ENCODE measurements around the gene KRT24. TPM values are rescaled to one million over a fixed set of nuclear protein-coding genes. Genes with fewer than 3 reads are reported as not detected.

Gene KRT24
- total RNA-seq, 2 donors from 2014 or later, result not detected

DNA sequence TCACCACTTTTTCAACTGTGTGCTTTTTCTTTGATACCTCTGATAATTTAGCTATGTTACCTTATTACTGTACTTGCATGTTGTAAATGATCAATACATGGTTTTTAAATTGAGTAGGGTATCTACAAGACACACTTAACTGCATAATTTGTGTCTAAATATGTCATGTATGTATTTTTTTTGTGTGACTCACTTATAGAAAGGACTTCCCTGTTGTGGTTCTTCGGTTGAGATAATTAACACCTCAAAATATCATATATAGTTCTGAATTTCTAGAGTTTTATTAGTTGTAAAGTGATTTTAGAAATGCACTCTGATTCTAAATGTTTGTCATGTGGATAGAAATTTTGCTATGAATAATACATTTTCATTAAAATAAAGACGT is 24.0 kb downstream of the KRT24 start:
- TF ChIP-seq, protein P1, sequence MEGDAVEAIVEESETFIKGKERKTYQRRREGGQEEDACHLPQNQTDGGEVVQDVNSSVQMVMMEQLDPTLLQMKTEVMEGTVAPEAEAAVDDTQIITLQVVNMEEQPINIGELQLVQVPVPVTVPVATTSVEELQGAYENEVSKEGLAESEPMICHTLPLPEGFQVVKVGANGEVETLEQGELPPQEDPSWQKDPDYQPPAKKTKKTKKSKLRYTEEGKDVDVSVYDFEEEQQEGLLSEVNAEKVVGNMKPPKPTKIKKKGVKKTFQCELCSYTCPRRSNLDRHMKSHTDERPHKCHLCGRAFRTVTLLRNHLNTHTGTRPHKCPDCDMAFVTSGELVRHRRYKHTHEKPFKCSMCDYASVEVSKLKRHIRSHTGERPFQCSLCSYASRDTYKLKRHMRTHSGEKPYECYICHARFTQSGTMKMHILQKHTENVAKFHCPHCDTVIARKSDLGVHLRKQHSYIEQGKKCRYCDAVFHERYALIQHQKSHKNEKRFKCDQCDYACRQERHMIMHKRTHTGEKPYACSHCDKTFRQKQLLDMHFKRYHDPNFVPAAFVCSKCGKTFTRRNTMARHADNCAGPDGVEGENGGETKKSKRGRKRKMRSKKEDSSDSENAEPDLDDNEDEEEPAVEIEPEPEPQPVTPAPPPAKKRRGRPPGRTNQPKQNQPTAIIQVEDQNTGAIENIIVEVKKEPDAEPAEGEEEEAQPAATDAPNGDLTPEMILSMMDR (conservative IDR thresholded peaks at IDR 0.05), result no peak
- Mint-ChIP-seq H3K4me3 (no peak overlapping the region), H3K27me3 (ENCODE audit: insufficient read depth) (peaks cover 9% of the 10 kb centered on the region), H3K4me1 (no peaks in the 10 kb centered on the region), H3K9me3 (no peaks in the 10 kb centered on the region), H3K36me3 (ENCODE audit: low read depth) (no peaks in the 10 kb centered on the region), H3K27ac (no peak overlapping the region)
- no peak overlapping the region for H3K4me3 ChIP-seq (ENCODE audit: low read length)
- DNase-seq, result no peak
- no peaks in the 10 kb centered on the region for H3K4me1 ChIP-seq (ENCODE audit: control insufficient read depth, insufficient read depth, low read length)
- no peaks in the 10 kb centered on the region for H3K9me3 ChIP-seq (ENCODE audit: control insufficient read depth, low read length)
- H3K36me3 ChIP-seq (ENCODE audit: control insufficient read depth, insufficient read depth, low read length), result no peaks in the 10 kb centered on the region
- H3K9ac ChIP-seq (ENCODE audit: extremely low read depth, low read length, poor library complexity, severe bottlenecking), result no peak overlapping the region
- no peak overlapping the region for H3K27ac ChIP-seq (ENCODE audit: low read depth, low read length)
- no peaks in the 10 kb centered on the region for H3K27me3 ChIP-seq (ENCODE audit: control insufficient read depth, insufficient read depth, low read length, poor library complexity, severe bottlenecking)
- WGBS, 2 experiments (ENCODE audit: insufficient coverage in 1 of 2, insufficient read length in 1 of 2), result no CpG with 5 or more reads among the region's 2 CpGs

DNA sequence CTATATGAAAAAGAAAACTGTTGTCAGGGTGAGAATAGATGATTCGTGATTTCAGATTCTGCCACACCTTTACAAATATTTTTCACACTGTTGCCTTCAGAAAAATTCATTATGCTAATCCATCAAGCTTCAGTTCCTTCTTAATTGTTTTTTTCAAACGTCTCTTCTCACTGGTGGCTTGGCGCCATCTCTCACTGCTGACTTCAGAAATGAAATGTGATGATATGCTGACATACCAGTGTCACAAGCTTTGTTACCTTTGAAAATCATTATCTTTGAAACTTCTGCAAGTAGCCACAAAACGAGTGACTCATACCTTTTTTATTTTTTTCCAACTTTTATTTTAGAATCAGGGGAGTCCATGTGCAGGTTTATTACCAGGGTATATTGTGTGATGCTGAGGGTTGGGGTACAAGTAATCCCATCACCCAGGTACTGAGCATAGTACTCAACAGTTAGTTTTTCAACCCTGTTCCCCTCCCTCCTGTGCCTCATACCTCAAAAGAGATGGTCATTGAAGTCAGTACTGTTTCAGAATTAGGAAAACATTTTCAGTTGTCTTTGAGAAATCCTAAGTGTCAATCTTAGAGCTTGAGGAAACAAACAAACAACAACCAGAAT is 24.5 kb downstream of the KRT24 start:
- H3K9me3 Mint-ChIP-seq, result no peaks in the 10 kb centered on the region
- Histone ChIP-seq H3K4me1 (ENCODE audit: control insufficient read depth, insufficient read depth, low read length) (no peaks in the 10 kb centered on the region), H3K27me3 (ENCODE audit: control insufficient read depth, insufficient read depth, low read length, poor library complexity, severe bottlenecking) (no peaks in the 10 kb centered on the region), H3K36me3 (ENCODE audit: control insufficient read depth, insufficient read depth, low read length) (no peaks in the 10 kb centered on the region), H3K9ac (ENCODE audit: extremely low read depth, low read length, poor library complexity, severe bottlenecking) (no peak overlapping the region), H3K27ac (ENCODE audit: low read depth, low read length) (no peak overlapping the region), H3K4me3 (ENCODE audit: low read length) (no peak overlapping the region), H3K9me3 (ENCODE audit: control insufficient read depth, low read length) (no peaks in the 10 kb centered on the region)
- H3K27ac Mint-ChIP-seq, result no peak overlapping the region
- H3K36me3 Mint-ChIP-seq (ENCODE audit: low read depth), result no peaks in the 10 kb centered on the region
- no peak for DNase-seq
- WGBS, 2 experiments (ENCODE audit: insufficient coverage in 1 of 2, insufficient read length in 1 of 2), result 74 to 87% methylated on average over 4 of the region's 4 CpGs
- H3K4me1 Mint-ChIP-seq, result peaks cover 4% of the 10 kb centered on the region
- no peak overlapping the region for H3K4me3 Mint-ChIP-seq
- H3K27me3 Mint-ChIP-seq (ENCODE audit: insufficient read depth), result peaks cover 11% of the 10 kb centered on the region
- TF ChIP-seq, protein P1 (conservative IDR thresholded peaks at IDR 0.05), result no peak

DNA sequence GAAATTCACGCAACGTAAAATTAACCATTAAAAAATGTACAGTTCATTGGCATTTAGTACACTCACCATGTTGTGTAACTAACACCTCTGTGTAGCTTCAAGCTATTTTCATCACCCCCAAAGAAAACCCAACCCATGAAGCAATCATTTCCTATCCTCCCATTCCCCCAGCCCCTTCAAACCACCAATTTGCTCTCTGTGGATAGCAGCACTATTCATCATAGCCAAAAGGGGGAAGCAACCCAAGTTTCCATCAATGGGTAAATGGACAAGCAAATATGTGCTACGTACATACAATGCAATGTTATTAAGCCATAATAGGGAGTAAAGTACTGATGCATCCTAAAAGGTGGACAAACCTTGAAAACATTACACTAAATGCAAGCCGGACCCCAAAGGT is 27.6 kb downstream of the KRT24 start:
- no peak overlapping the region for H3K27ac ChIP-seq (ENCODE audit: low read depth, low read length)
- H3K4me1 ChIP-seq (ENCODE audit: control insufficient read depth, insufficient read depth, low read length), result no peaks in the 10 kb centered on the region
- Mint-ChIP-seq H3K36me3 (ENCODE audit: low read depth) (no peaks in the 10 kb centered on the region), H3K27ac (no peak overlapping the region), H3K27me3 (ENCODE audit: insufficient read depth) (peaks cover 14% of the 10 kb centered on the region), H3K9me3 (no peaks in the 10 kb centered on the region), H3K4me3 (no peak overlapping the region), H3K4me1 (peaks cover 8% of the 10 kb centered on the region)
- H3K9ac ChIP-seq (ENCODE audit: extremely low read depth, low read length, poor library complexity, severe bottlenecking), result no peak overlapping the region
- no peak for DNase-seq
- no peak overlapping the region for H3K4me3 ChIP-seq (ENCODE audit: low read length)
- no peaks in the 10 kb centered on the region for H3K36me3 ChIP-seq (ENCODE audit: control insufficient read depth, insufficient read depth, low read length)
- H3K9me3 ChIP-seq (ENCODE audit: control insufficient read depth, low read length), result no peaks in the 10 kb centered on the region
- TF ChIP-seq, protein P1 (conservative IDR thresholded peaks at IDR 0.05), result peak; percentile 38
- 98% methylated on average over 3 of the region's 4 CpGs; no CpG with 5 or more reads in 1 of the 2 experiments for WGBS, 2 experiments (ENCODE audit: insufficient coverage in 1 of 2, insufficient read length in 1 of 2)
- no peaks in the 10 kb centered on the region for H3K27me3 ChIP-seq (ENCODE audit: control insufficient read depth, insufficient read depth, low read length, poor library complexity, severe bottlenecking)

Data from endodermal cell (in vitro differentiated cells).